ENCODE results near the gene PLA2G2F. TPM values are rescaled to one million over a fixed set of nuclear protein-coding genes. Genes with fewer than 3 reads are reported as not detected.

The PLA2G2F gene
- total and polyA plus RNA-seq, 10 of the 15 experiments (the other 5 are each of a cell fraction or from before 2014, with no cell fraction given), result 0.03 TPM; not detected in 9

- no peak for DNase-seq (ENCODE audit: low read depth, low spot score)
- SMC1A ChIA-PET (ENCODE audit: uncharacterized antibody, unreplicated experiment), result interaction anchor here (2.0 kb wide), 1 partner anchor 11 kb away, joined by 5 read pairs; no protein-coding TSS in a partner anchor
- TF ChIP-seq ASH2L (IDR thresholded peaks at IDR 0.05; ENCODE audit: borderline replicate concordance, low read depth) (no peak), PBX3 (IDR thresholded peaks at IDR 0.05; ENCODE audit: insufficient replicate concordance, low read depth, low read length) (no peak), MTA3 (IDR thresholded peaks at IDR 0.05; ENCODE audit: borderline replicate concordance, low read length) (no peak), TAF1 (IDR thresholded peaks at IDR 0.05; ENCODE audit: borderline replicate concordance, low read depth, low read length) (no peak), E4F1 (IDR thresholded peaks at IDR 0.05; ENCODE audit: borderline replicate concordance, partially characterized antibody) (no peak), MEF2B (IDR thresholded peaks at IDR 0.05; ENCODE audit: partially characterized antibody, poor library complexity, severe bottlenecking) (no peak), ELK1 (IDR thresholded peaks at IDR 0.05; ENCODE audit: low read depth, low read length) (no peak), RCOR1 (conservative IDR thresholded peaks at IDR 0.05; ENCODE audit: low read depth, low read length) (no peak), JUND (IDR thresholded peaks at IDR 0.05; ENCODE audit: low read depth, low read length) (no peak), YY1 (IDR thresholded peaks at IDR 0.05; ENCODE audit: low read depth, low read length) (no peak), ZNF24 (IDR thresholded peaks at IDR 0.05) (no peak), ZNF207 (IDR thresholded peaks at IDR 0.05; ENCODE audit: borderline replicate concordance) (no peak), BCL3 (IDR thresholded peaks at IDR 0.05; ENCODE audit: borderline replicate concordance, insufficient read depth, low read depth, low read length, poor library complexity, severe bottlenecking) (no peak), EZH2 (IDR thresholded peaks at IDR 0.05; ENCODE audit: borderline replicate concordance, control insufficient read depth, low read depth, low read length) (no peak)
Observed at GRCh38 chr1:20137055-20137454, 2.1 kb upstream of the PLA2G2F start.

More at GRCh38 chr1:20137055-20137454, 2.1 kb upstream of the PLA2G2F start:
- H3K79me2 ChIP-seq (ENCODE audit: control insufficient read depth, insufficient read depth, low read length), result no peaks in the 10 kb centered on the region
- ChIA-PET POLR2A (no interaction called here), RAD21 (ENCODE audit: unreplicated experiment) (no interaction called here), CTCF (no interaction called here)
- ATAC-seq (no peak), FAIRE-seq (no peak)
- BruUV-seq (replicated peaks), result no TSS peak
- H3K27me3 ChIP-seq (replicated peaks in 1 of 2; ENCODE audit: control insufficient read depth in 2 of 2, insufficient read depth in 2 of 2, low read length in 1 of 2), result no peaks in the 10 kb centered on the region
- 21% methylated on average over 4 of the region's 4 CpGs for WGBS (ENCODE audit: insufficient coverage, insufficient replicate concordance, low lambda C conversion rate, missing lambda C conversion rate)
- H3K36me3 ChIP-seq (ENCODE audit: control insufficient read depth in 2 of 2, insufficient read depth in 2 of 2, low read length in 1 of 2), result no peaks in the 10 kb centered on the region
- no peak overlapping the region for H3K4me3 ChIP-seq
- no peak overlapping the region for H3K4me2 ChIP-seq (ENCODE audit: control insufficient read depth, insufficient read depth)
- H3K9me3 ChIP-seq (replicated peaks; ENCODE audit: control insufficient read depth, insufficient read depth, low read length), result no peaks in the 10 kb centered on the region
- in situ Hi-C loops (cut with MboI) (no loop called here), intact Hi-C loops (cut with micrococcal nuclease; ENCODE audit: unreplicated experiment) (no loop called here)
- H2AFZ ChIP-seq (ENCODE audit: control insufficient read depth, low read depth, low read length), result no peak overlapping the region
- H3K27ac ChIP-seq (ENCODE audit: control insufficient read depth, insufficient read depth), result no peak overlapping the region
- no peaks in the 10 kb centered on the region for H4K20me1 ChIP-seq (ENCODE audit: control insufficient read depth, insufficient read depth)
- H3K4me1 ChIP-seq (ENCODE audit: control insufficient read depth, insufficient read depth, low read length), result no peaks in the 10 kb centered on the region
- H3K9ac ChIP-seq (ENCODE audit: control insufficient read depth, insufficient read depth, low read length), result no peak overlapping the region

All from GM12878 (cell line).